Activated T-helper 1 cell treated with Interleukin-2 at 50 U/mL for 16 hours (primary cell): Measurements from ENCODE around the gene AVPR2.

ENCODE experiments used
- DNase-seq: peaks from one replicate; pipeline ENCODE4 v3.0.0-alpha.2; 2020; ENCODE audit warnings: low read depth

AVPR2 gene

DNA sequence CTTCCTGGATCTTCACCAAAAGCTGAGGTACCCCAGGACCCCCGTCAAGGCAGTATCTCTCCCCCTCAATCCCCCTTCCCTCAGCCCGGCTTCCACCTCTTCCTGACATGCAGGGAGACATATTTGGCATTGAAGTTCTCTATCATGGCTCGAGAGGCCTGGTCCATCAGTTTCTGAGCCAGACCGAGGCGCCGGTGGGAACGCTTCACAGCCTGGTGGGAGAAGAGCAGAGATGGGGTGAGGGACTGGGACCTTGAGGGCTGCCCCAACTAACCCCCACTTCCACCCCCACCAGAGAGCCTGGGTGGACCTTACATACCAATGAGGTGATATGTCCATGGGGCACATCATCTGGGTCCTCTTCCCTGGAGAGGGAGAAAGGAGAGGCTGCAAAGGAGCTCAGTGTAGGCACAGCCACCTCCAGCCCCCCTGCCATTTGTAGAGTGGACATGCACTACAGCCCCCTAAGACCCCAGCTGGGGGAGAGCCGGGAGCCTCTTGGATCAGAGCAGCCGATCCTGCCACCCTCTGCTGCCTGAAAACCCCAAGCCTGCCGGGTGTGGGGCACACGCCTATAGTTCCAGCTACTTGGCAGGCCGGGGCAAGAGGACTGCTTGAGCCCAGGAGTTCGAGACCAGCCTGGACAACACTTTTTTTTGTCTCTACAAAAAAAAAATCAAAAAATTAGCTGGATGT is 27.9 kb downstream of the AVPR2 start:
- no peak for DNase-seq

DNA sequence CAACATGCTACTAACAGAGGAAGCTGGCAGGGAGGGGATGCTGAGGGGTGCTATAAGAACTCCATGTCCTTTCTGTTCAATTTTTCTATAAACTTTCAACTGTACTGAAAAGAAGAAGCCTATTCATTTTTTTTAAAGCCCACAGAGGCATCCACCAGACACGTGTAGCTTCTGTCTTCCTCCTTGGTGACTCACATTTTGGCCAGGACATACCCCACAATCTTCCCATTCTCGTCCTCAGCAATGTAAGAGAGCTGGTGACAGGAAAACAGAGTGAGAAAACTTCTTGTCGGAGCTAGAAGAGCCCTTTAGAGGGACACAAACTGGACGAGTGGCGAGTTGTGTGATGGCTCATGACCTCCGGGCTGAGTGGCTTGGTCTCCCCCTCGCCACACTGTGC is 29.3 kb downstream of the AVPR2 start:
- DNase-seq = no peak

GRCh38 chrX:153934148-153934761 is 29.8 kb downstream of the AVPR2 start:
- no peak for DNase-seq

GRCh38 chrX:153934762-153935325 is 30.4 kb downstream of the AVPR2 start, which contains the start of gene NAA10:
Gene NAA10 (minus strand): TSS chrX:153935037. CDS start chrX:153934904, 133 bp downstream.
- DNase-seq = peak; percentile 44

- no peak for DNase-seq
Measured at GRCh38 chrX:153935326-153935851, 30.9 kb downstream of the AVPR2 start.

DNA sequence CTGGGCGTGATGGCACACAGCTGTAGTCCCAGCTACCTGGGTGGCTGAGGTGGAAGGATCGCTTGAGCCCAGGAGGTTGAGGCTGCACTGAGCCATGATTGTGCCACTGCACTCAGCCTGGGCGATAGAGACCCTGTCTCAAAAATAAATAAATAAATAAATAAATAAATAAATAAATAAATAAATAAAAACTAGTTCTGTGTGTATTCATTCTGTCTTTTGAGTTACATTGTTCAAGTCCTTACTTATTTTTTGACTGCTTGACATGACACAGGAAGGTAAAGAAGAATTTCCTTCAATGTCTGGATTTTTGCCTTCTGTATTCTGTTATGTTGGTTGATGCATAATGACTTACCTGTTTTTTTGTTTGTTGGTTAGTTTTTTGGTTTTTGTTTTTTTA is 32.6 kb downstream of the AVPR2 start:
- no peak for DNase-seq

DNA sequence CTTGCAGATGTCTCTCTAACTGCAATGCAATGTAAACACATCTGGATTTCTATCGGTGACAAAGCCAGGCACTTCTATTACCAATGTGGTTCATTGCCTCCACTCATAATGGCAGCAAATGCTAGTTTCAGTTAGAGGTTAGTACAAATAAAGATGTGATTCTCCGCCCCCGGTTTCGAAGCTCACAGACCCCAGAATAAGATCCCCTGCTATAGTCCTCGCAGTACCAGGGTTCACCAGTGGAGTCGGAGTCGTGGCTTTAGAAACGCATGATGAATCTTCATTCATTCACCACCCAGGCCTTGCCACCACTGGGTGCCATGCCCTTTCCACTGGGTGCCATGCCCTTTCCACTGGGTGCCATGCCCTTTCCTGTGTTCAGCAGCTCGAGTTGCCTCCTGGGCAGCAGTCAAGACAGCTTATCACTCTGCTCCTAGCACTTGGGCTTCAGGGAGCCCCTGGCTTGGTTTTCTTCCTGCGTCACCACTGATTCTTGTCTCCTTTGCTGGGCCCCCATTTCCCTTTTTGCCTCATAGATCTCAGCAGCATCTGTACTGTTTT is 33.8 kb downstream of the AVPR2 start:
- DNase-seq = no peak

GRCh38 chrX:153939573-153939972 is 35.1 kb downstream of the AVPR2 start:
- no peak for DNase-seq

GRCh38 chrX:153941336-153942252 is 37.1 kb downstream of the AVPR2 start:
- DNase-seq = no peak

GRCh38 chrX:153944140-153944799 is 39.8 kb downstream of the AVPR2 start, which contains the start of gene RENBP:
Gene RENBP (minus strand): TSS chrX:153944643. CDS start chrX:153944610, 33 bp downstream.
- no peak for DNase-seq

- no peak for DNase-seq
Measured at GRCh38 chrX:153944800-153945150, 40.3 kb downstream of the AVPR2 start.

DNA sequence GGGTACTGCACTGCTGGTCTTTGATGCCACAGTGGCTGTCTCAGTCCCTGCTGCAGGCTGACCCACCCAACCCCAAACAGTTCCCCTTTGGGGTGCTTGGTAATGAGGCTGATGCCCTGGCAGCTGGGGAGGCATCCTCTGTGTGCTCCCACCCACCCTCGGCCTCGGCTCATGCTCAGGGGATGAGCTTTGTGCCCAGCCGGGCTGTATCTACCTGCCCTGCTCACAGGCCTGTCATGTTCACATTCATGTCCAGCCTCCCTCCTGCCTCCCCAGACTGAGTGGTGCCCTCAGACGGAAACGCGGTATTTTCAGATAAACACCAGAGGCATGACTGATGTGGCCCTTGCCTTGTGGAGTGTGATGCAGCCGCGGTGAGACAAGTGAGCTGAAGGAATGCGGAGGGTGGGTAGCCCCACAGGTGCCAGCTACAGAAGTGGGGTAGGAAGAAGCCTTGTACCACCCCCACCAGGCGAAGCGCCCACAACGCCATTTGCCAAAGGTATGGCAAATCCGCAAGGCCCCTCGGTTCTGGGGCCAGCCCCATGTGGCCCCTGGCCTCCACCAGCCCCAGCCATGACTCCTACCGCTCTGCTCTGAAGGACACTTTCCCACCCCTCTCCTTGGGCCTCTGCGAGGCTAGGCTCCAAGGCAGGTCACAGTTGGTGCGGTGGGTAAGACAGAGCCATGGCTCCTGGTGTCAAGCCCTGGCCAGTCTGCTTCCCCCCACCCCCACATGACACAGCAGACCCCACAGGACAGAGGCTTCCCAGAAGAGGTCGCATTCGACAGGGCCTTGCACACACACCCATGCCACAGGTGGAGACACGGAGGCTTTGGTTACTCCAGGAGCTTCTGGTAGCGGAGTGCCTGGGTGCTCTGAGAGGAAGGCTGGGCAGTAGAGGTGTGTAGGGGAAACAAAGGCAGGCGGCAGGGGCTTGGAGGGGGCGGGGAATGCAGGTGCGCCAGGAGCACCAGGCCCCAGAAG is 41.8 kb downstream of the AVPR2 start:
- DNase-seq = no peak

DNA sequence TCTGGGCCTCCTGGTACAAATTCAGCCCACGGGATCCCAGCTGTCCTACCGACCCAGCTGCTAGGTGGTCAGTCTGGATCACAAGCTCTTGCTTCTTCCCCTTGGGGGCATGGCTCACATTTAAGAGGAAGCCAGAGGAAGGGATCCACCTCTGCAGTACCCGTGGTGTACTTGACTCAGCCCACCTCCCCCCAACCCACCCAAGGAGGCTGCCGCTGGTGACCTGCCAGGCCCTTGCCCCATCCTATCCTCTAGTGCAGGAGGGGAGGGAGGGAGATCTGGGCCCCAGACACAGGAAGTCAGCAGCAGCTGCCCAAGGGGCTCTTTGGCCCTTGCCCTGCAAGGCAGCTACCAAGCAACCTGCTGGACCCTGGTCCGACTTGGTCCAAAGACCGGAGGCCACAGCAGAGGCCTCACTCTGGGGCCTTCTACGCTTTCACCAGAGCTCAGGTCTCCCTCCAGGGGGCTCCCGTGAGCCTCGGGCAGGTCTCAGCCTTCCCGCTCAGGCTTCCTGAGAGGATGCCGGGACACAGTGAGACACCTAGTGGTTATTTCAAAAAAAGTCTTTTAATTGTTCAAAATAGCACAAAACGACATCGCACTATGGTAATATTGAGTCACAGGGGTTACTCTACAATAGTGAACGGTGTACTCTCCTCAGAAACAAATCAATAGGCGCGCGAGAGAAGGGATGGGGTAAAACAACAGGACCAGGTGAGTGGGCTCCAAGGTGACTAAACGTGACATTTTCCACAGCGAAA is 42.7 kb downstream of the AVPR2 start:
- DNase-seq = peak; percentile 57

- DNase-seq = no peak
Measured at GRCh38 chrX:153948002-153948466, 43.6 kb downstream of the AVPR2 start.

DNA sequence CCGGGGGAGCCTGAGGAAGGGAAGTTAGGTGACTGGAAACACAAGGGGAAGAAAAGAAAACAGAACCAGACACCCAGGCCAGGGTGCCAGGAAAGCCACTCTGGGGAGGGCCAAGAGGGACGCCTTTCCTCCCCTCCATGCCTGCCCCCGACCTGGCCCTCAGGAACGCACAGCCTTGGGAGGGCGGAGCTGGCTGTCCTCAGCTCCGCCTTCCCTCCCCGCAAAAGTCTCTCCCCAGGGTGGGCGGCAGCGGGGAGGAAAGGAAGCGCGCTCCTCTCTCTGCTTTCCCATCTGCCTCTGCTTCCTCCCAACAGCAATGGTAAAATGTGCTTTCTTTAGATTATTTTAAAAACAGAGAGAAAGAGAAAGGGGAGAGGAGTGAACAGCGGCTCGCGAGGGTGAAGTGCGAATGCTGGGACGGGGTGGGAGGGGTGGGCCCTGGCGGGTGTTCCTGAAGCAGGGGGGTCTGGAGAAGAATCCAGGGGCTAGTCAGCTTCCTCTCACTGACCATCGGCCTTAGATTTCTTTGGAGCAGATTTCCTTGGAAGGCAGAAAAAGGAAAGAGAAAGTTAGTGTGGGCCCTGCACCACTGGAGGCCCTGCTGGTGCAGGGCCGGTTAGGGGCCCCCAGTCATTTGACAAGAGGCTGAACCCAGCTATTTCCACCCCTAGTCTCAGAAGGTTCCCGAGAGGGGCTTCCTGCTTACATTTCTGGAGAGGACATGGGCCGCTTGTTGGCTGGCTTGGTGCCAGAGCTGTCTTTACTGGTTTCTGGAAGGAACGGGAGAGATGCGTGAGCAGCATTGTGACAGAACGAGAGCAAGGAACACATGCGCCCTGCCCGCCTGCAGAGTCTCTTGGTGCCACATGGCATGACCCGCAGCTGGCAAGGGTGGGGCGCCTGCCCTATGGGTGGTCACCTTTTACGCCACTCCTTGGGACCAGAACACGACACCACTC is 44.7 kb downstream of the AVPR2 start:
- DNase-seq = no peak

- DNase-seq = no peak
Measured at GRCh38 chrX:153950127-153950526, 45.7 kb downstream of the AVPR2 start.

- DNase-seq = no peak
Measured at GRCh38 chrX:153951683-153952372, 47.4 kb downstream of the AVPR2 start.
